Stimulated activated CD8-positive, alpha-beta memory T cell treated with anti-CD3 and anti-CD28 coated beads, Interleukin-4, amount 100 ng/mL, for 48 hours (primary cell): ENCODE measurements around the gene IL15.
"Not testable (repeated sequence)": the region's sequence is repeated elsewhere in the genome, so short reads cannot be mapped to it uniquely, and the experiment has no call there.

Experiments
- DNase-seq: peaks from one replicate; pipeline ENCODE4 v3.0.0-alpha.2; 2020

Gene IL15

GRCh38 chr4:141636082-141636770, at the start of gene IL15:
Gene IL15, plus strand, starts transcription at chr4:141636583. Its CDS starts 82,882 bp downstream, at chr4:141719465.
- DNase-seq, result peak; percentile 77

DNA sequence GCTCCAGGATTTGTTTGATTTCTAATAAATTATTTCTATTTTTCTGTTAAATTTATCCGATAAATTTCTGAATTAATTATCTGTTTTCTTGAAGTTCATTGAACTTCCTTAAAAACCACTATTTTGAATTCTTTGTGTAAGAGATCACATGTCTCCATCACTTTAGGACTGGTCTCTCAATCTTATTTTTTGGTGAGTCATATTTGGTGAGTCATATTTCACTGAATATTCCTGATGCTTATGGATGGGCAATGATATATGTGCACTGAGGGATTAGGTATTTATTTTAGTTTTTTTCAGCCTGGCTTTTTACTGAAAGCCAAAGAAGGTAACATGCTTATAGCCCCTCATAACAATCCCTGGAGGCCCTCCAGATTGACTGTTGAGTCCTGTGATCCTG, 48.5 kb upstream of the IL15 start:
- DNase-seq, result no peak

DNA sequence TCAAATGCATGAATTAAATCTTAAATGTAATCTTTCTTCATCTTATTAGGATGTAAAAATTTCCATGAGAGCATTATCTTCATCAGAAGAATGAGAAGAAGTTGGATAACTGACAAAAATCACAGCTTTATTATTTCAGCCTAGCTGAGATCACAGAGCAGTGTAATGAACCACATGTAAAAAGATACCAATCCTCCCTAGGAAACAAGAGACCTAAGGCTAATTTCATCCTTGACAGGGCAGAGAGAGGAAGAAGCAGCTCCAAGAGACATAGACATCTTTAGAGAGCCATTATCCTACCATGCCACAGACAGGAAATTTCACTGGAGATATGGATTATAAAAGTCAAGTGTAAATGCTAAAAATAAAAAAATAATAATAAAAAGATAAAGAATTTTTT, 40.9 kb upstream of the IL15 start:
- DNase-seq, result no peak

DNA sequence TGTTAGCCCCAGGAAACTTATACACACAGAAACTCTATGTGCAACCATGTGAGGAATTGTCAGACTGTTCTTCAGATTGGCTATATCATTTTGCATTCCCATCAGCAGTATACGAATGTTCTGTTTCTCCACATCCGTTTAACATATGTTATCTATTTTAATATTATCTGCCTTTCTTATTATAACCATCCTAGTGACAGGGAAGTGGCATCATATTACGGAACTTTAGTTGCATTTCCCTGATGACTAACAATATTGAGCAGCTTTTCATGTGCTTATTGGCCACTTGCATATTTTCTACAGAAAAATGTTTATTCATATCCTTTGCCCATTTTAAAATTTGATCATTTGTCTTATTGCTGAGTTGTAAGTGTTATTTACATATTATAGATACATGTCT, 36.5 kb upstream of the IL15 start:
- no peak for DNase-seq

- not testable (repeated sequence) for DNase-seq
Observed at GRCh38 chr4:141604683-141605082, 31.7 kb upstream of the IL15 start.

DNA sequence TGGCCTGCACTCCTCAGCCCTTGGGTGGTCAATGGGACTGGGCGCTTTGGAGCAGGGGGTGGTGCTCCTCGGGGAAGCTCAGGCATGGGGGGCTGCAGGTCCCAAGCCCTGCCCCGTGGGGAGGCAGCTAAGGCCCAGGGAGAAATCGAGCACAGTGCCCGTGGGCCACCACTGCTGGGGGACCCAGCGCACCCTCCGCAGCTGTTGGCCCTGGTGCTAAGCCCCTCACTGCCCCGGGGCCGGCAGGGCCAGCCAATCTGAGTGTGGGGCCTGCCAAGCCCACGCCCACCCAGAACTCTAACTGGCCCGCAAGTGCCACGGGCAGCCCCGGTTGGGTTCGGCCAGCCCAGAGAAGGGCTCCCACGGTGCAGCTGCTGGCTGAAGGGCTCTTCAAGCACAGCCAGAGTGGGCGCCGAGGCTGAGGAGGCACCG, 30.9 kb upstream of the IL15 start:
- DNase-seq, result no peak

DNA sequence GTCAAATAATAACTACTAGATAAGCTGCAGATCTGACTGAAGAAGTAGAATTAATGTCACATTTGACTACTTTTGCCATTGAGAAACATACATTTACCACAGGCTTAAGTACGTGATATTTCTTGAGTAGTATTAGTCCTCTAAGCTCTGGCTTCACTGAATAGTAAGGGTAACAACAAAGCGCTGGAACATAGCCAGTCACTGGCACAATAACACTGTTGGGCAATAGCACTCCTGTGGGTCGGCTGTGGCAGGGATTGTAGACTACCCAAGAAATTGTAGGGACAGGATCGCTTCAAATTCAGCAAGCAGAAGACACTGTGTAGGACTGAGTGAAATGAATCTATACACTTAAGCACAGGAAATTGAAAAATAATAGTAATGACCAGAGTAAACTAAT, 27.1 kb upstream of the IL15 start:
- DNase-seq, result no peak

GRCh38 chr4:141610365-141610764, 26.0 kb upstream of the IL15 start:
- DNase-seq, result no peak

GRCh38 chr4:141614878-141615586, 21.4 kb upstream of the IL15 start:
- DNase-seq, result no peak

GRCh38 chr4:141615587-141615918, 20.8 kb upstream of the IL15 start:
- DNase-seq, result not testable (repeated sequence)

GRCh38 chr4:141620715-141621114, 15.7 kb upstream of the IL15 start:
- DNase-seq, result no peak

DNA sequence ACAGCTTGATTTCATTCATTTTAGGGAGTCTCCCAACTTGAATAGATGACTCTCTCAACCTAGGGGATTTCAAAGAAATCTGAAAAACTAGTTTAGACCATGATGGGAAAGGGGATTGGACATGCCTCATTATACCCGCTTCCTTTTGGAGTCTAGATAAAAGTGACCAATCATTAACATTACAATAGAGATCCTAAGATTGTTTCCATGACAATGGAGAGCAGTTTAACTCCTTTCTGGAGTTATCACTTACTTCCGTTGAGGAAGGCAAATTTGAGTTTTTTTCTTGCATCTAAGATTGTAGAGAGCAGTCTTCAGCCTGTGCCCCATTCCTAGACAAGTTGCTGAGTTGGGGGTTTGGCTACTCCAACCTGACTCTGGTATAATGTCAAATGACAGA, 11.4 kb upstream of the IL15 start:
- no peak for DNase-seq

GRCh38 chr4:141630854-141631253, 5.5 kb upstream of the IL15 start:
- DNase-seq, result no peak

GRCh38 chr4:141635736-141636081, 674 bp upstream of the IL15 start:
- DNase-seq, result no peak

GRCh38 chr4:141636771-141637460, 533 bp downstream of the IL15 start:
- DNase-seq, result peak; percentile 35

DNA sequence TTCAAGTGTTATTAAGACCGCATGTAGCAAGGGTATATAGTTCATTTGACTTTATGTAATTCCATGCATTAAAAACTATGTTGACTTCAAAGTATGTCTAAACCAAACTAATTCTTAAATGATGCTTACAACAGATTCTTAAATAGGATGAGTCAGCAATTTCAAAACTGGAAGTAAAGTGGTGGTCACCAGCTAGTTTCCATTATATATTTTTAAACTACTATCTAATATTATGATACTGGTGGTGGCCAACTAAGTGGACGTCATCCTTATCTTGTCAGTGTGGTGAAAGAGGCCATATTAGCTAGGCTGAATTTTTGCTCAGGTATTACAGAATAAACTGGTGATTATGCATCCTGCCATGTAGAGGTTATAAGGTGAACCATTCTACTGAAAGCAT, 1.2 kb downstream of the IL15 start:
- DNase-seq, result no peak

DNA sequence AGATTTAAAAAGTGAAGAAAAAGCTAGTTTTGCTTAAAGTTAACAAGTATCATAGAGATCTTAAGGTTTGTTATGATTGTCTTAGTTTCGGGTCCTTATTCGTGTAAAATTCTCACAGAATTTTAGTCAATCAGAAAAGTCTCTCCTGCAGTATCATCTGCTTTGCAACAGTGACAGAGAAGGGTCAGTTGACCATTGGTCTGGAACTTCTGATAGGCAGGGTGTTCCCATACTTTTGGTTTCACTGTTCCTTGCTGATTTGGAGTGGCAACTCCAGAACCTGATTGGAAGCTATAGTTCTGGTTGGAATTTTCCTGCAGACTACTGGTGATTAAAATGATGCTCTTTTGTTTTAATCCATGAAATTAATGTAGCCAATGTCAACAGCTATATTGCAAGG, 1.8 kb downstream of the IL15 start:
- no peak for DNase-seq

GRCh38 chr4:141640696-141641095, 4.3 kb downstream of the IL15 start:
- DNase-seq, result no peak

DNA sequence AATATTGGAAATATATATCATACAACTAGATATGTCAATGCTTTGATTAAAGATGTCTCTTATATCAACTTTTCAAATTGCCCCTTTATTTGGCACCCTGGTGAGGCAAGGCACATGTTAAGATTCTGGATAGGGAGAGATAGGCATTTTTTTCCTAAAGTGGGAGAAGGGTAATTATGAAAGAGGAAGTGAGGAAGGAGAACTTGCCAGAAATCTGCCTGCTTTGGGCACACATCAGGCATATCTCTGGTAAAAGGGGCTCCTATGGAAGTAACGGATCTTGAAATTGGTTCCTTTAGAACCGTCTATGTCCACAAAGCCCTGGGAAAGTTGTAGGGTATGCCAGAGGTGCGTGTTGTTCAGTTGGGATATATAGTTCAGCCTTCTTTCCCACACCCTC, 5.7 kb downstream of the IL15 start:
- DNase-seq, result no peak

GRCh38 chr4:141642711-141643110, 6.3 kb downstream of the IL15 start:
- no peak for DNase-seq

DNA sequence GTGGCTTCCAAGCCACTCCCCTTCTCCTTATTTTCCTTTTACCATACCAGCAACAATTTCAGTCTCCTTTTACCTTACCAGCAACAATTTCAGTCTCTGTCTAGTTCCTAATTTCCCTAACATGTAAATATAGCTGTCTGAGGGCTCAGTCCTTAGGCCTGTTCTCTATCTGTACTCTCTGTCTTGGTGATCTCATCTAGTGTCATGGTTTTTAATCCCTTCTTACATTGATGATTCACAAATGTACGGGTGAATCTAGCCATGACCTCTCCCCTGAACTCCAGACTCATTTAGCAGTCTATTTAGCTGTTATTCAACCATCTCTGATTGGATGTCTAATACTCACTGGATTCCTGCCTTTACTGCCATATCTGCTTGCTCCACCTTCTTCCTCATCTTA, 7.2 kb downstream of the IL15 start:
- DNase-seq, result no peak

DNA sequence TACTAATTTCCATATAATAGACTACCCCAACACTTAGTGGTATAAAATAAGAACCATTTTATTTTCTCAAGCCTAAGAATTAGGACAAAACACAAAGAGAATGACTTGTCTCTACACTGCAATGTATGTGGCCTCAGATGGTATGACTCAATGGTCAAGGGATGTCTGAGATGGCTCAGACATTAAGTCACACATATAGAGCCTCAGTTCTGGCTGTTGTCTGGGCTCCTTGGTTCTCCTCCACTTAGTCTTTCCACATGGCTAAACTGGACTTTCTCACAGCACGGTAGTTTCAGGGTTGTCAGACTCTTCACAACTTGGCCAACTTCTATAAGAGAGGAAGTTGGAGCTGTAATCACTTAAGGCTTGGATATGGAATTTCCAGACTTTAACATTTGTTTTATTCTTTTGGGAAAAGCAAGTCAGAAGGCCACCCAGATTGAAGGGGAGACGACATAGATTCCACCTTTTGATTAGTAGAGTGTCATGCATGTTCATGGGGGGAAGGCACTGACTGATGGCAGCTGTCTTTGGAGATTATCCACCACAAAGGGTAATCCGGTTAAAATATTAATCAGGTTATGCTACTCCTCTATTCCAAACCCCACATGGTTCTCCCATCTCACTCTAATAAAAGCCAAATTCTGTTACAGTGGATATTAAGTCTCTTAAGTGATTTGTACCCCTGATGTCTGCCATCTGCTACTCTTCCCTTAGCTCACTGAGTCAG, 9.4 kb downstream of the IL15 start:
- DNase-seq, result no peak

- DNase-seq, result no peak
Observed at GRCh38 chr4:141646969-141647368, 10.6 kb downstream of the IL15 start.

DNA sequence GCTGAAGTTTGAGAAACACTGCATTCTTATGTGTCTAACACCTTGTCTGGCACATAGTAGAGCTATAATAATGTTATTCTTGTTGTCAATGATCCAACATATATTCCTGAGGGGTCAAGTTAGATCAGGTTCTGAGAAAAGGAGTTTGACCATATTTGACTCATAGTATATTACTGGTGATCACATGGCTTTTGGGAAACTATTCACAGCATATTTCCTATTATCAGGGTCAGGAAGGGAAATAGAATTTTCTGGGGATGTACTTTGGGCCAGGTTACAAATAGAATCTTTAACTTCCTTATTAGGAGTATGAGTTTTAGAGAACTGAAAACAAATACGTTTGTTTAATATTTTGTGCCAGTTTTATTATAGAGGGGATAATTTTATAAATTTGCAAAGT, 11.6 kb downstream of the IL15 start:
- DNase-seq, result no peak
